WTC11 (cell line): ENCODE results near the gene PLA2G4A. TPM values are rescaled to one million over a fixed set of nuclear protein-coding genes. Genes with fewer than 3 reads are reported as not detected.

Source experiments
- ATAC-seq: fragments of 200-7000 bp; cut with Tn5 transposase; 2 replicates; pipeline ENCODE4 v1.10.0; 2021; ENCODE audit warnings: mild to moderate bottlenecking, moderate library complexity
- CTCF ChIA-PET: fragments of 300-600 bp; sonication (Branson Sonifier 250); formaldehyde crosslinking; loops from one replicate; lab custom pipeline; 2021; ENCODE audit warnings: antibody characterized with exemption; lab: Charles Lee
- POLR2A ChIA-PET: fragments of 350-600 bp; sonication (Branson Sonifier 250); formaldehyde crosslinking; loops from one replicate; lab custom pipeline; 2021; ENCODE audit warnings: antibody characterized with exemption; lab: Charles Lee
- DNase-seq: peaks from one replicate; pipeline ENCODE4 v3.0.0; 2021; ENCODE audit warnings: low spot score
- H3K27ac Mint-ChIP-seq: 2 replicates; pipeline ENCODE4 v1.8.0; 2021; ENCODE audit warnings: mixed read lengths
- H3K27me3 Mint-ChIP-seq: 2 replicates; pipeline ENCODE4 v1.8.0; 2021; ENCODE audit warnings: low read depth, mild to moderate bottlenecking, moderate library complexity, mixed read lengths
- H3K36me3 Mint-ChIP-seq: 2 replicates; pipeline ENCODE4 v1.8.0; 2021; ENCODE audit warnings: mixed read lengths
- H3K4me1 Mint-ChIP-seq: 2 replicates; pipeline ENCODE4 v1.8.0; 2022; ENCODE audit warnings: mixed read lengths
- H3K4me3 Mint-ChIP-seq: 2 replicates; pipeline ENCODE4 v1.8.0; 2021; ENCODE audit warnings: mild to moderate bottlenecking, moderate library complexity, mixed read lengths
- H3K9me3 Mint-ChIP-seq: 2 replicates; pipeline ENCODE4 v1.8.0; 2021; ENCODE audit warnings: mixed read lengths
- ATF1 ChIP-seq: sonication (generic); formaldehyde crosslinking; IDR thresholded peaks from 2 replicates; pipeline ENCODE4 v1.8.1; 2023; ENCODE audit warnings: mild to moderate bottlenecking, moderate library complexity, missing genetic modification reagents
- ESRRA ChIP-seq: sonication (generic); formaldehyde crosslinking; IDR thresholded peaks from 2 replicates; pipeline ENCODE4 v1.8.1; 2022; ENCODE audit warnings: mild to moderate bottlenecking, missing genetic modification reagents, borderline replicate concordance
- ETV6 ChIP-seq: sonication (generic); formaldehyde crosslinking; IDR thresholded peaks from 2 replicates; pipeline ENCODE4 v1.8.1; 2022; ENCODE audit warnings: mild to moderate bottlenecking, missing genetic modification reagents
- FOXK1 ChIP-seq: sonication (generic); formaldehyde crosslinking; IDR thresholded peaks from 2 replicates; pipeline ENCODE4 v1.8.0; 2022; ENCODE audit warnings: mild to moderate bottlenecking, moderate library complexity, missing genetic modification reagents
- GABPB1 ChIP-seq: sonication (generic); formaldehyde crosslinking; IDR thresholded peaks from 2 replicates; pipeline ENCODE4 v1.8.1; 2023; ENCODE audit warnings: mild to moderate bottlenecking, missing genetic modification reagents
- GRHL2 ChIP-seq: fragments of 250-450 bp; sonication (Bioruptor Pico); IDR thresholded peaks from 2 replicates; pipeline ENCODE4 v1.8.0; 2022; ENCODE audit warnings: mild to moderate bottlenecking, moderate library complexity; ENCODE audit not compliant: insufficient replicate concordance, severe bottlenecking
- MXD4 ChIP-seq: fragments of 250-450 bp; sonication (Bioruptor Pico); IDR thresholded peaks from 2 replicates; pipeline ENCODE4 v1.8.0; 2021; ENCODE audit warnings: mild to moderate bottlenecking, moderate library complexity, borderline replicate concordance
- MYBL2 ChIP-seq: sonication (generic); formaldehyde crosslinking; IDR thresholded peaks from 2 replicates; pipeline ENCODE4 v1.8.1; 2023; ENCODE audit warnings: mild to moderate bottlenecking, moderate library complexity, missing genetic modification reagents
- RORB ChIP-seq: fragments of 250-450 bp; sonication (Bioruptor Pico); IDR thresholded peaks from 2 replicates; pipeline ENCODE4 v1.9.0; 2021; ENCODE audit warnings: mild to moderate bottlenecking
- SMAD3 ChIP-seq: sonication (generic); formaldehyde crosslinking; IDR thresholded peaks from 2 replicates; pipeline ENCODE4 v1.8.0; 2022; ENCODE audit warnings: missing genetic modification reagents, mild to moderate bottlenecking, borderline replicate concordance
- ZNF138 ChIP-seq: sonication (generic); formaldehyde crosslinking; conservative IDR thresholded peaks from 2 replicates; pipeline ENCODE4 v1.8.1; 2022; ENCODE audit warnings: mild to moderate bottlenecking, moderate library complexity, missing genetic modification reagents
- ZNF219 ChIP-seq: sonication (generic); formaldehyde crosslinking; IDR thresholded peaks from 2 replicates; pipeline ENCODE4 v1.8.0; 2023; ENCODE audit warnings: missing genetic modification reagents, mild to moderate bottlenecking, borderline replicate concordance
- ZNF317 ChIP-seq: sonication (generic); formaldehyde crosslinking; IDR thresholded peaks from 2 replicates; pipeline ENCODE4 v1.8.1; 2023; ENCODE audit warnings: low read depth, mild to moderate bottlenecking, moderate library complexity, missing genetic modification reagents, borderline replicate concordance
- ZNF416 ChIP-seq: fragments of 250-450 bp; sonication (Bioruptor Pico); IDR thresholded peaks from 2 replicates; pipeline ENCODE4 v1.9.0; 2021; ENCODE audit warnings: mild to moderate bottlenecking, inconsistent platforms
- total RNA-seq: library from RNA; stranded (reverse); gene quantifications from 3 replicates; pipeline ENCODE4 v1.2.3, GENCODE V29; 2021
- TF ChIP-seq, protein P1 (sequence below): fragments of 250-450 bp; sonication (Bioruptor Pico); IDR thresholded peaks from 2 replicates; pipeline ENCODE4 v2.1.2; 2022; ENCODE audit warnings: mild to moderate bottlenecking, moderate library complexity
- TF ChIP-seq, protein P2 (sequence below): sonication (generic); formaldehyde crosslinking; IDR thresholded peaks from 2 replicates; pipeline ENCODE4 v1.8.1; 2022; ENCODE audit warnings: mild to moderate bottlenecking, missing genetic modification reagents, moderate library complexity, borderline replicate concordance
- TF ChIP-seq, protein P3 (sequence below): fragments of 250-450 bp; sonication (Bioruptor Pico); IDR thresholded peaks from 2 replicates; pipeline ENCODE4 v1.9.0; 2021; ENCODE audit warnings: mild to moderate bottlenecking
- TF ChIP-seq, protein P4 (sequence below): sonication (generic); formaldehyde crosslinking; IDR thresholded peaks from 2 replicates; pipeline ENCODE4 v1.8.0; 2022; ENCODE audit warnings: mild to moderate bottlenecking, missing genetic modification reagents
- TF ChIP-seq, protein P5 (sequence below): fragments of 250-450 bp; sonication (Bioruptor Pico); conservative IDR thresholded peaks from 2 replicates; pipeline ENCODE4 v1.9.0; 2021; ENCODE audit warnings: mild to moderate bottlenecking
- TF ChIP-seq, protein P6 (sequence below): sonication (generic); formaldehyde crosslinking; IDR thresholded peaks from 2 replicates; pipeline ENCODE4 v1.8.1; 2022; ENCODE audit warnings: low read depth, missing genetic modification reagents, borderline replicate concordance
- TF ChIP-seq, protein P7 (sequence below): sonication (generic); formaldehyde crosslinking; IDR thresholded peaks from 2 replicates; pipeline ENCODE4 v1.8.1; 2023; ENCODE audit warnings: mild to moderate bottlenecking, missing genetic modification reagents, moderate library complexity

Gene PLA2G4A
- total RNA-seq, 1 experiment from 2014 or later, result 1.3 TPM

DNA sequence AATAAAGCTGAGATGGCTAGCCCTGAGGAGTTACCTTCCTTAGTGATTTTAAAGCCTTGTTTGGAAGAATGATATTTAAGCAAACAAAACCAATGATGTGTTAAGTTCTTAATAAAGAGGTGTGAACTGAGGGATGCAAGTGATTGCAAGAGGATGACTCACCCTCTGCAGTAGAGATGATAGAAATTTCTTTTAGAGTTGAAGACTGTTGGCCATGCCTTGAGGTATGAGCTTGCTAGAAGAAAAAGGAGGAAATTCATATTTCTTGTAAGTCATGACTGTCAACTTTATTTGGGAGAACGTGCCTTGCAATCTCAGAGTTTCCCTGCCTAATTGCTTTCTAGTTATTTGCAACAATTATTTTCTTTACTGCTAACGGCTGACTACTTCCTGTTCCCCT lies 94.7 kb downstream of the PLA2G4A start:
- peaks cover 19% of the 10 kb centered on the region for H3K36me3 Mint-ChIP-seq

DNA sequence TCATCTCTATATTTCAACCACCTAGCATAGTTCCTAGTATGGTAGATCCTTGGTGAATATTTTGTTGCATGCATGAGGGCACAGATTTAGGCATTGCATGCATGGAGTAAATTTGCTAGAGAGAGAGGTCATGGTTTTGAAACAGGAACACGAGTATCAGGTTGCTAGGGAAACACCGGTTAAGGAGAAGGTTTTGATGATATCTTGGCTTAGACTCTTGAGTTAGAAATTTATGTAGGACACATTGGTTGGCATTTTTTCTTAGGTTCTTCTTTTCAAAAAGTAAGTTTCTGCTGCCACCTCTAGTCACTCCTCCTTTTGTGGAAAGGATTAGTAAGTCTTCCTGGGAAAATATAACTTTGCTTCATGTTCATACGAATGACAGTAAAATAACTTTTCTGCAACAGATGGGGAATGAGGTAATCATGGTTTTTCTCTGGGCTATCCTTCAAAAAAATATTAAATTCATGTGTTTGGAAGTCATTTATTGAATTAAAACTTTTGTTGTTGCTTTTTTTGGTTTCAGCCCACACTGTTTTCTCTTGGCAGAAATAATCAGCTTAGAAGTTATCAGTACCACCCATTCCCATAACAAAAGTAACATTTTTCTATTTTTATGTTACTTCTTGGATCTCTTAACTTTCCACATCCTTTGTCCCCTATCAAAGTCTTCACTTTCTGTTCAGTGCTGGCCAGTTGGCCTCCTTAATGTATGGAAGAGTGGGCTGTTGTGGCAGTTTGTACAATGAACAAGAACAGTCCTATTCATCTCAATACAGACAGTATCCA lies 97.3 kb downstream of the PLA2G4A start:
- DNase-seq, result no peak
- Mint-ChIP-seq H3K27ac (no peak overlapping the region), H3K4me1 (peaks cover 19% of the 10 kb centered on the region), H3K4me3 (no peak overlapping the region), H3K27me3 (no peaks in the 10 kb centered on the region), H3K9me3 (peaks cover 38% of the 10 kb centered on the region), H3K36me3 (peaks cover 18% of the 10 kb centered on the region)
- ChIA-PET POLR2A (no interaction called here), CTCF (no interaction called here)
- ATAC-seq, result no peak
- TF ChIP-seq ZNF219 (CRISPR knock-in tag) (no peak), RORB (CRISPR knock-in tag) (no peak), FOXK1 (no peak), ZNF317 (CRISPR knock-in tag) (no peak)
- TF ChIP-seq, protein P1, sequence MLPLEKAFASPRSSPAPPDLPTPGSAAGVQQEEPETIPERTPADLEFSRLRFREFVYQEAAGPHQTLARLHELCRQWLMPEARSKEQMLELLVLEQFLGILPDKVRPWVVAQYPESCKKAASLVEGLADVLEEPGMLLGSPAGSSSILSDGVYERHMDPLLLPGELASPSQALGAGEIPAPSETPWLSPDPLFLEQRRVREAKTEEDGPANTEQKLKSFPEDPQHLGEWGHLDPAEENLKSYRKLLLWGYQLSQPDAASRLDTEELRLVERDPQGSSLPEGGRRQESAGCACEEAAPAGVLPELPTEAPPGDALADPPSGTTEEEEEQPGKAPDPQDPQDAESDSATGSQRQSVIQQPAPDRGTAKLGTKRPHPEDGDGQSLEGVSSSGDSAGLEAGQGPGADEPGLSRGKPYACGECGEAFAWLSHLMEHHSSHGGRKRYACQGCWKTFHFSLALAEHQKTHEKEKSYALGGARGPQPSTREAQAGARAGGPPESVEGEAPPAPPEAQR (CRISPR knock-in tag), result no peak
- TF ChIP-seq, protein P2, sequence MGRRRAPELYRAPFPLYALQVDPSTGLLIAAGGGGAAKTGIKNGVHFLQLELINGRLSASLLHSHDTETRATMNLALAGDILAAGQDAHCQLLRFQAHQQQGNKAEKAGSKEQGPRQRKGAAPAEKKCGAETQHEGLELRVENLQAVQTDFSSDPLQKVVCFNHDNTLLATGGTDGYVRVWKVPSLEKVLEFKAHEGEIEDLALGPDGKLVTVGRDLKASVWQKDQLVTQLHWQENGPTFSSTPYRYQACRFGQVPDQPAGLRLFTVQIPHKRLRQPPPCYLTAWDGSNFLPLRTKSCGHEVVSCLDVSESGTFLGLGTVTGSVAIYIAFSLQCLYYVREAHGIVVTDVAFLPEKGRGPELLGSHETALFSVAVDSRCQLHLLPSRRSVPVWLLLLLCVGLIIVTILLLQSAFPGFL (CRISPR knock-in tag), result no peak
- TF ChIP-seq, protein P3, sequence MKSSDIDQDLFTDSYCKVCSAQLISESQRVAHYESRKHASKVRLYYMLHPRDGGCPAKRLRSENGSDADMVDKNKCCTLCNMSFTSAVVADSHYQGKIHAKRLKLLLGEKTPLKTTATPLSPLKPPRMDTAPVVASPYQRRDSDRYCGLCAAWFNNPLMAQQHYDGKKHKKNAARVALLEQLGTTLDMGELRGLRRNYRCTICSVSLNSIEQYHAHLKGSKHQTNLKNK (CRISPR knock-in tag), result no peak

More for the DNA sequence above, 94.7 kb downstream of the PLA2G4A start:
- ATAC-seq, result no peak
- DNase-seq, result no peak
- ChIA-PET CTCF (no interaction called here), POLR2A (no interaction called here)
- Mint-ChIP-seq H3K9me3 (peaks cover 40% of the 10 kb centered on the region), H3K4me1 (peaks cover 27% of the 10 kb centered on the region), H3K27me3 (no peaks in the 10 kb centered on the region), H3K27ac (no peak overlapping the region), H3K4me3 (no peak overlapping the region)
- TF ChIP-seq ZNF138 (CRISPR knock-in tag), result no peak
- TF ChIP-seq GABPB1 (CRISPR knock-in tag), result no peak
- TF ChIP-seq MXD4 (CRISPR knock-in tag), result no peak
- TF ChIP-seq ESRRA, result no peak
- TF ChIP-seq, protein P4, sequence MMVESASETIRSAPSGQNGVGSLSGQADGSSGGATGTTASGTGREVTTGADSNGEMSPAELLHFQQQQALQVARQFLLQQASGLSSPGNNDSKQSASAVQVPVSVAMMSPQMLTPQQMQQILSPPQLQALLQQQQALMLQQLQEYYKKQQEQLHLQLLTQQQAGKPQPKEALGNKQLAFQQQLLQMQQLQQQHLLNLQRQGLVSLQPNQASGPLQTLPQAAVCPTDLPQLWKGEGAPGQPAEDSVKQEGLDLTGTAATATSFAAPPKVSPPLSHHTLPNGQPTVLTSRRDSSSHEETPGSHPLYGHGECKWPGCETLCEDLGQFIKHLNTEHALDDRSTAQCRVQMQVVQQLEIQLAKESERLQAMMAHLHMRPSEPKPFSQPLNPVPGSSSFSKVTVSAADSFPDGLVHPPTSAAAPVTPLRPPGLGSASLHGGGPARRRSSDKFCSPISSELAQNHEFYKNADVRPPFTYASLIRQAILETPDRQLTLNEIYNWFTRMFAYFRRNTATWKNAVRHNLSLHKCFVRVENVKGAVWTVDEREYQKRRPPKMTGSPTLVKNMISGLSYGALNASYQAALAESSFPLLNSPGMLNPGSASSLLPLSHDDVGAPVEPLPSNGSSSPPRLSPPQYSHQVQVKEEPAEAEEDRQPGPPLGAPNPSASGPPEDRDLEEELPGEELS (CRISPR knock-in tag), result no peak
- no peak for TF ChIP-seq SMAD3 (CRISPR knock-in tag)
- TF ChIP-seq ETV6 (CRISPR knock-in tag), result no peak
- TF ChIP-seq, protein P5, sequence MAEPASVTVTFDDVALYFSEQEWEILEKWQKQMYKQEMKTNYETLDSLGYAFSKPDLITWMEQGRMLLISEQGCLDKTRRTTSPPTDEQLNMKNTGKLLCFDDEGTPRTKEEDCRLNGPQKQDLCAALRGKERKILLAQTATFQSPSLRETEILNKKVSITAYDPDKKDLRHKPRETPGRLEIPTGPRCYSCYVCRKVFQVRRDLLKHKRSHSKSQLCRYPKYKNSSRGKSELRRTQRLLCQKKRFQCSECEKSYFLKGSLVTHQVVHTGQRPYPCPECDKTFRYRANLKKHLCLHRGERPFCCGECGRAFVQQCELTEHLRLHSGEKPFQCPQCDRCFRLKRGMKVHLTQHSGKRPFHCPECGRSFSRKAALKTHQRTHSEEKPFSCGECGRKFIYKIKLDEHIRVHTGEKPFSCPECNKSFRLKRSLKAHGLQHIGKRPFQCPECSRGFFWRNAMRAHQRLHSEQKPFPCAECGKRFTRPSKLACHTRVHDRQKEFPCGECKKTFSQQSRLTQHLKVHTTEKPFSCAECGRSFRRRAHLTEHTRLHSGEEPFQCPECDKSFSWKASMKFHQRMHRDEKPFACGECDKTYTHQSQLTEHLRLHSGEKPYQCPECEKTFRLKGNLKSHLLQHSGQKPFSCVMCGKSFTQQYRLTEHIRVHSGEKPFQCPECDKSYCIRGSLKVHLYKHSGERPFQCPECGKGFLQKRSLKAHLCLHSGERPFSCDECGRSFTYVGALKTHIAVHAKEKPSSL (CRISPR knock-in tag), result no peak
- no peak for TF ChIP-seq GRHL2
- TF ChIP-seq, protein P6, sequence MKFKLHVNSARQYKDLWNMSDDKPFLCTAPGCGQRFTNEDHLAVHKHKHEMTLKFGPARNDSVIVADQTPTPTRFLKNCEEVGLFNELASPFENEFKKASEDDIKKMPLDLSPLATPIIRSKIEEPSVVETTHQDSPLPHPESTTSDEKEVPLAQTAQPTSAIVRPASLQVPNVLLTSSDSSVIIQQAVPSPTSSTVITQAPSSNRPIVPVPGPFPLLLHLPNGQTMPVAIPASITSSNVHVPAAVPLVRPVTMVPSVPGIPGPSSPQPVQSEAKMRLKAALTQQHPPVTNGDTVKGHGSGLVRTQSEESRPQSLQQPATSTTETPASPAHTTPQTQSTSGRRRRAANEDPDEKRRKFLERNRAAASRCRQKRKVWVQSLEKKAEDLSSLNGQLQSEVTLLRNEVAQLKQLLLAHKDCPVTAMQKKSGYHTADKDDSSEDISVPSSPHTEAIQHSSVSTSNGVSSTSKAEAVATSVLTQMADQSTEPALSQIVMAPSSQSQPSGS (CRISPR knock-in tag), result no peak
- no peak for TF ChIP-seq ATF1 (CRISPR knock-in tag)
- no peak for TF ChIP-seq ZNF416 (CRISPR knock-in tag)
- TF ChIP-seq, protein P7, sequence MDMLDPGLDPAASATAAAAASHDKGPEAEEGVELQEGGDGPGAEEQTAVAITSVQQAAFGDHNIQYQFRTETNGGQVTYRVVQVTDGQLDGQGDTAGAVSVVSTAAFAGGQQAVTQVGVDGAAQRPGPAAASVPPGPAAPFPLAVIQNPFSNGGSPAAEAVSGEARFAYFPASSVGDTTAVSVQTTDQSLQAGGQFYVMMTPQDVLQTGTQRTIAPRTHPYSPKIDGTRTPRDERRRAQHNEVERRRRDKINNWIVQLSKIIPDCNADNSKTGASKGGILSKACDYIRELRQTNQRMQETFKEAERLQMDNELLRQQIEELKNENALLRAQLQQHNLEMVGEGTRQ, result no peak
- TF ChIP-seq, protein P3 (CRISPR knock-in tag), result no peak
- TF ChIP-seq, protein P1 (CRISPR knock-in tag), result no peak
- no peak for TF ChIP-seq MYBL2
